ENCODE data around the gene ERBB4. TPM values are rescaled to one million over a fixed set of nuclear protein-coding genes. Genes with fewer than 3 reads are reported as not detected.
"Not testable (repeated sequence)": the region's sequence is repeated elsewhere in the genome, so short reads cannot be mapped to it uniquely, and the experiment has no call there.

Gene ERBB4
- total RNA-seq, 4 donors from 2014 or later = 0.04 to 0.57 (median 0.35) TPM; not detected in 1

- H3K27ac ChIP-seq = no peak overlapping the region
- 53 to 63% methylated on average over 2 of the region's 2 CpGs for WGBS, 2 donors
- TF ChIP-seq POLR2A (IDR thresholded peaks at IDR 0.05) = no peak
- no peak for TF ChIP-seq CTCF (IDR thresholded peaks at IDR 0.05)
- H3K4me1 ChIP-seq = no peaks in the 10 kb centered on the region
- H3K9me3 ChIP-seq = no peaks in the 10 kb centered on the region
- intact Hi-C loops (cut with DNase I) = no loop called here
- DNase-seq = no peak
- H3K4me3 ChIP-seq = no peak overlapping the region
- H3K27me3 ChIP-seq = no peaks in the 10 kb centered on the region
- no peaks in the 10 kb centered on the region for H3K36me3 ChIP-seq
Measured at GRCh38 chr2:211730215-211730614, 808.4 kb downstream of the ERBB4 start.

- no peaks in the 10 kb centered on the region for H3K36me3 ChIP-seq
- DNase-seq = no peak
- no peak for TF ChIP-seq POLR2A (IDR thresholded peaks at IDR 0.05)
- no peak for TF ChIP-seq CTCF (IDR thresholded peaks at IDR 0.05)
- intact Hi-C loops (cut with DNase I) = no loop called here
- H3K9me3 ChIP-seq = no peaks in the 10 kb centered on the region
- no peak overlapping the region for H3K4me3 ChIP-seq
- H3K4me1 ChIP-seq = no peaks in the 10 kb centered on the region
- no peaks in the 10 kb centered on the region for H3K27me3 ChIP-seq
- H3K27ac ChIP-seq = no peak overlapping the region
Measured at GRCh38 chr2:211729433-211729832, 809.2 kb downstream of the ERBB4 start.

- 73 to 88% methylated on average over 5 of the region's 5 CpGs for WGBS, 2 donors
- Histone ChIP-seq H3K36me3 (no peaks in the 10 kb centered on the region), H3K4me3 (no peak overlapping the region), H3K27me3 (no peaks in the 10 kb centered on the region), H3K27ac (no peak overlapping the region), H3K9me3 (no peaks in the 10 kb centered on the region), H3K4me1 (no peaks in the 10 kb centered on the region)
- intact Hi-C loops (cut with DNase I) = no loop called here
- TF ChIP-seq POLR2A (IDR thresholded peaks at IDR 0.05) = no peak
- no peak for TF ChIP-seq CTCF (IDR thresholded peaks at IDR 0.05)
- DNase-seq = no peak
Measured at GRCh38 chr2:211724933-211725332, 813.7 kb downstream of the ERBB4 start.

GRCh38 chr2:211723398-211723797 is 815.2 kb downstream of the ERBB4 start:
- no peaks in the 10 kb centered on the region for H3K4me1 ChIP-seq
- H3K27me3 ChIP-seq = no peaks in the 10 kb centered on the region
- intact Hi-C loops (cut with DNase I) = no loop called here
- DNase-seq = no peak
- TF ChIP-seq CTCF (IDR thresholded peaks at IDR 0.05) = no peak
- TF ChIP-seq POLR2A (IDR thresholded peaks at IDR 0.05) = no peak
- H3K4me3 ChIP-seq = no peak overlapping the region
- H3K36me3 ChIP-seq = no peaks in the 10 kb centered on the region
- no peak overlapping the region for H3K27ac ChIP-seq
- WGBS, 2 donors = 67 to 81% methylated on average over 1 of the region's 1 CpG
- no peaks in the 10 kb centered on the region for H3K9me3 ChIP-seq

- no peaks in the 10 kb centered on the region for H3K4me1 ChIP-seq
- H3K27ac ChIP-seq = no peak overlapping the region
- intact Hi-C loops (cut with DNase I) = no loop called here
- no peaks in the 10 kb centered on the region for H3K36me3 ChIP-seq
- no peak overlapping the region for H3K4me3 ChIP-seq
- no peaks in the 10 kb centered on the region for H3K27me3 ChIP-seq
- 70 to 75% methylated on average over 2 of the region's 2 CpGs for WGBS, 2 donors
- no peak for DNase-seq
- no peaks in the 10 kb centered on the region for H3K9me3 ChIP-seq
- no peak for TF ChIP-seq CTCF (IDR thresholded peaks at IDR 0.05)
- TF ChIP-seq POLR2A (IDR thresholded peaks at IDR 0.05) = no peak
Measured at GRCh38 chr2:211722928-211723327, 815.7 kb downstream of the ERBB4 start.

GRCh38 chr2:211721874-211722273 is 816.7 kb downstream of the ERBB4 start:
- 74 to 84% methylated on average over 8 to 9 of the region's 9 CpGs for WGBS, 2 donors
- intact Hi-C loops (cut with DNase I) = not testable (repeated sequence)

More at GRCh38 chr2:211721874-211722273, 816.7 kb downstream of the ERBB4 start:
- not testable (repeated sequence) for H3K27ac ChIP-seq, H3K27me3 ChIP-seq, H3K36me3 ChIP-seq, DNase-seq, H3K9me3 ChIP-seq, H3K4me3 ChIP-seq, H3K4me1 ChIP-seq

All from esophagus squamous epithelium (tissue), 5 donors.